UCSD-AML1 (cell line): ENCODE results near the gene C17orf100.
"Not testable (repeated sequence)": the region's sequence is repeated elsewhere in the genome, so short reads cannot be mapped to it uniquely, and the experiment has no call there.

Experiments used
- DNase-seq: peaks from one replicate; lab custom pipeline; 2025; ENCODE audit not compliant: unreplicated experiment; lab: John Stamatoyannopoulos, UW

C17orf100 gene

GRCh38 chr17:6688944-6689343, 37.4 kb downstream of the C17orf100 start:
- no peak for DNase-seq

DNA sequence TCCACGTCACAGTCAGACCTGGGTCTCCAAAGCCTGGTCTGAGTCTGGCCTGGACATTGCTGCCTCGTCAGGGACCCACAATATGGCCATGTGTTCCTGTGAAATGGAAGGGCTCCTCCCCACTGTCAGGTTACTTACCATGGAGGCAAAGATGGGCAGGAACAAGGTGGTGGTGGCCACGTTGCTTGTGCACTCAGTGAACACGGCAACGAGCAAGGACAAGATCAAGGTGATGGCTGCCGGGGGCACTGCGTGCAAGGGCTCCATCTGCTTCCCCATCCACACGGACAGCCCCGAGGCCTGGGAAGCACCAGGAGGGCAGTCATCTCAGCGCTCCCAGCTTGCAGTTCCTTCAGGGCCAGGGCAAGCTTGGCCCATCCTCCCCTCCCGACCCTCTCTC, 39.1 kb downstream of the C17orf100 start:
- DNase-seq: no peak

DNA sequence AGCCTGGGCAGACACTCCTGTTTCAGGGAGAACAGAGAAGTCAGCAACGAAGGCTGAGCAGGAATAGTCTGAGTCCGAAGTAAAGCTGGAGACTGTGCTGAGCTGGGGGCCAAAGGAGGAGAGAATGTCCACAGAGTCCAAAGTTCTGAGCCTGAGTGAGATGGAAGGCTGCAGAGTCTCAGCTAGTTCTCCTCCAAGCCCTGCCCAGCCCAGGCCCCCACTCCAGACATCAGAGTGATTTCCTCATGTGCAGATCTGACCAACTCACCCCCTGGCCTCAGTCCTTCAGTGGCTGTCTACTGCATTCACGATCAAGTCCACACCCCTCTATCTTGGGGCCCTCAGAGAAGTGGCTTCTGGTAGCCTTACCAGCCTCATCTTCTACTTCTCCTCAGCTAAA, 40.0 kb downstream of the C17orf100 start:
- DNase-seq: no peak

DNA sequence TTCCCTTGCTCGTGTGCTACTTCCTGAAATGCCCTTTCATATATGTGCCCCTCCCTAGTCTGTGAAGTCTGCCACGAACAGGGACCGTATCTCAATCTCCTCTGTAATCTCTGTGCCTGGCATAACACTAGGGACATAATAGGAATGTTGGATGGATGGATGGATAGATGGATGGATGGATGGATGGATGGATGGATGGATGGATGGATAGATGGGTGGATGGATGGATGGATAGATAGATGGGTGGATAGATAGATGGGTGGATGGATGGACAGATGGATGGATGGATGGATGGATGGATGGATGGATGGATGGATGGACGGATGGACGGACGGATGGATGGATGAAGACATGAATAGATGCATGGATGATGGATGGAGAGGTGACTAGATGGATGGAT, 40.4 kb downstream of the C17orf100 start:
- DNase-seq: not testable (repeated sequence)

- no peak for DNase-seq
These were observed 43.5 kb downstream of the C17orf100 start for GRCh38 chr17:6695051-6695450.

DNA sequence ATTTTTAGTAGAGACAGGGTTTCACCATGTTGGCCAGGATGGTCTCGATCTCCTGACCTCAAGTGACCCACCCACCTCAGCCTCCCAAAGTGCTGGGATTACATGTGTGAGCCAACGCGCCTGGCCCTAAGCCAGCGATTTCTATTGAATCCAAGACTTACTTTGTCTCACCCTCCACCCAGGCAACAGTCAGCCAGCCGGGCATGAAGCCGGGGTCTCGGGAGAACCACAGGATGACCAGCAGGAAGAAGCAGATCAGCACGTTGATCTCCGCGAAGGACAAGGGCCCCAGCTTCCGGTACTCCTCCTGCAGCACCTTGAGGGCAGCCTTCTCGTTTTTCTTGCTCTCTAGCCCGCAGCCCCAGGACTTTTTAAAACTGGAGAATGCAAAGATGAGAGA, 44.0 kb downstream of the C17orf100 start:
- DNase-seq: no peak

- no peak for DNase-seq
These were observed 45.3 kb downstream of the C17orf100 start for GRCh38 chr17:6696906-6697305.

- DNase-seq: no peak
These were observed 46.4 kb downstream of the C17orf100 start for GRCh38 chr17:6698004-6698403.

DNA sequence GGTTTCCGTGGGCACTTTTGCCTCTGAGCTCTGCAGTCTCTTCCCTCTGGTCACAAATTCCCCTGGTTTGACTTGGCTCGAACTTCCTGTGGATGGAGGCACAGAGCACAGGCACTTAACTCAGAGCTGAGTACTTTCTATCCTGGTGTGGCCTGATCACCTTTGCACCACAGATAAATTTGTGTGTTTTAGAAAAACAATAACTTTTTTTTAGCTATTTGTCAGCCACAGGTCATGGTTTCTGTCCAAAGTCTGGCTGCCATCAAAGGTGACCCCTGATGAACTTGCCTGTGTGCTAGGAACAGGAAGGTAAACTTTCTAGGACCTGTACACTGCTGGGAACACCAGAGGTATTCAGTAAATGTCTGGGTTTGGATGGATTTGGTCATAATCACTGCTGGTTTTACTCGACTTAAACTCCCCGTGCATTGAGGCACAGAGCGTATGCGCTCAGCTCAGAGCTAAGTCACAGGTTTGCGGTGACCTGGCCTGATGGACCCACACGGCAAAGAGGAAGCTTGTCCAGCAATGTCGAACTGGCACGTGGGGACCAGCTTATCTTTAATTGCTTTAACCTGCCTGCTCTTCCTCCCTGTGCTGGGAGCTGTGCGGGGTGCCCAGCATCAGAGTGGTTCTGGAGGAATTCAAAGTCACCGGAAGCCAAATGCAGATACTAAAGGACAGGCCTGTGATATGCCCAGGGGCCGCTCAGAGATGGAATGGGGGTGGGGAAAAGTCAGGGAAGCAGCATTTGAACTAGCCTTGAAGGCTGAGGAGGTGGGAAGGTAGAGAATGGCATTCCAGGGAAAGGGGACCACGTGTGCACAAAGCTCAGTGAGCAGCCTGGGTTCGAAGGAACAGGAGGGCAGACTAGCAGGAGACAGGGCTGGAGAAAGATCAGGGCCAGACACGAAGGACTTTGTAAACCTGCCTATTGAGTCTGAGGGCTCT, 48.7 kb downstream of the C17orf100 start:
- no peak for DNase-seq

GRCh38 chr17:6700948-6701307, 49.4 kb downstream of the C17orf100 start:
- DNase-seq: no peak

DNA sequence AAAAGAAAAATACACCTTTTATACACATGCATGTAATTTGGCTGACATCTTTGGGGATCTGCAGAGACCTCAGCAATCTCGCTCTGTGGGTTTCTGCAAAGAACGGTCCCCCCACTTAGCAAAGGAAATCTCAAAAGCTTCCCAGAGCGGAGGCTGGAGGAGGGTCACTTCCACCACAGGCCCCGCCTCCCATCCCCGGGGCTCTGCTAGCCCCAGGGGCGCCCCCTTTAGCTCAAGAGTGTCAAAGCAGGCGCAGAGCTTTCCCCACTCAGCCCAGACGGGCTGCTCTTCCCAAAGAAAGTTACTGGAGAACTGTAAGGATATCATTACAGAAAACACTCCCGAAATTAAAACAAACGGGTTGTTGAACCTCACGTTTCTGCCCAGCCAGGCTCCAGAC, 50.2 kb downstream of the C17orf100 start:
- peak; percentile 66 for DNase-seq

GRCh38 chr17:6702567-6703215, 51.1 kb downstream of the C17orf100 start:
- no peak for DNase-seq
